ENCODE measurements around the gene SCYGR2. TPM values are rescaled to one million over a fixed set of nuclear protein-coding genes. Genes with fewer than 3 reads are reported as not detected.

The SCYGR2 gene
- polyA plus RNA-seq, 1 of the 3 experiments (the other 2 are of a cell fraction), result not detected

- H3K79me2 ChIP-seq (ENCODE audit: insufficient read depth), result no peaks in the 10 kb centered on the region
- H3K36me3 ChIP-seq (replicated peaks in 1 of 2; ENCODE audit: control insufficient read depth in 1 of 2, insufficient read depth in 2 of 2, low read length in 1 of 2), result no peaks in the 10 kb centered on the region
- H3K9me2 ChIP-seq, result no peaks in the 10 kb centered on the region
- H3K27ac ChIP-seq (ENCODE audit: low read depth in 2 of 2, low read length in 1 of 2), result no peak overlapping the region
- no peaks in the 10 kb centered on the region for H3F3A ChIP-seq (replicated peaks; ENCODE audit: insufficient read depth)
- 83% methylated on average over 10 of the region's 10 CpGs for WGBS (ENCODE audit: low lambda C conversion rate)
- TF ChIP-seq USF1 (IDR thresholded peaks at IDR 0.05; ENCODE audit: borderline replicate concordance, low read depth), result no peak
- H3K9me3 ChIP-seq, result no peaks in the 10 kb centered on the region
- no peak overlapping the region for H3K4me2 ChIP-seq
- H3K4me1 ChIP-seq (ENCODE audit: control insufficient read depth in 1 of 2, insufficient read depth in 2 of 2, low read depth in 1 of 2, low read length in 1 of 2), result peaks cover 0 to 5% of the 10 kb centered on the region in 2 experiments; a peak in 1 of 4 replicates
- ChIA-PET POLR2A (no interaction called here), CTCF (no interaction called here)
- H4K20me1 ChIP-seq (ENCODE audit: insufficient read depth), result no peaks in the 10 kb centered on the region
- no peak for DNase-seq
- H3K27me3 ChIP-seq (ENCODE audit: insufficient read depth), result no peaks in the 10 kb centered on the region
- no peak overlapping the region for H2AFZ ChIP-seq (ENCODE audit: low read depth)
- no peak overlapping the region for H3K9ac ChIP-seq
- no peak overlapping the region for H3K4me3 ChIP-seq (ENCODE audit: low read depth in 2 of 2, low read length in 1 of 2)
Measured at GRCh38 chr2:227626580-227627151, 28.0 kb downstream of the SCYGR2 start.

GRCh38 chr2:227627769-227628168, 29.1 kb downstream of the SCYGR2 start:
- Histone ChIP-seq H3K4me3 (ENCODE audit: low read depth in 2 of 2, low read length in 1 of 2) (no peak overlapping the region), H3K27me3 (ENCODE audit: insufficient read depth) (no peaks in the 10 kb centered on the region), H3F3A (replicated peaks; ENCODE audit: insufficient read depth) (no peaks in the 10 kb centered on the region), H3K9me3 (no peaks in the 10 kb centered on the region), H3K9ac (no peak overlapping the region), H3K4me1 (ENCODE audit: control insufficient read depth in 1 of 2, insufficient read depth in 2 of 2, low read depth in 1 of 2, low read length in 1 of 2) (peaks cover 0 to 5% of the 10 kb centered on the region in 2 experiments; a peak in 1 of 4 replicates), H3K27ac (ENCODE audit: low read depth in 2 of 2, low read length in 1 of 2) (no peak overlapping the region), H3K4me2 (no peak overlapping the region), H2AFZ (ENCODE audit: low read depth) (no peak overlapping the region), H3K9me2 (no peaks in the 10 kb centered on the region), H3K79me2 (ENCODE audit: insufficient read depth) (no peaks in the 10 kb centered on the region), H4K20me1 (ENCODE audit: insufficient read depth) (no peaks in the 10 kb centered on the region), H3K36me3 (replicated peaks in 1 of 2; ENCODE audit: control insufficient read depth in 1 of 2, insufficient read depth in 2 of 2, low read length in 1 of 2) (no peaks in the 10 kb centered on the region)
- WGBS (ENCODE audit: low lambda C conversion rate), result 71% methylated on average over 3 of the region's 3 CpGs
- POLR2A ChIA-PET, result no interaction called here
- no peak for DNase-seq
- CTCF ChIA-PET, result interaction anchor here (1.6 kb wide), 1 partner anchor 11 kb away, joined by 3 read pairs; no protein-coding TSS in a partner anchor
- TF ChIP-seq CHD2 (IDR thresholded peaks at IDR 0.05; ENCODE audit: low read length, partially characterized antibody), result no peak
- TF ChIP-seq RCOR1 (IDR thresholded peaks at IDR 0.05; ENCODE audit: low read length), result no peak
- TF ChIP-seq RAD21 (IDR thresholded peaks at IDR 0.05; ENCODE audit: low read length), result no peak
- no peak for TF ChIP-seq MAX (IDR thresholded peaks at IDR 0.05; ENCODE audit: low read depth)
- TF ChIP-seq NRF1 (IDR thresholded peaks at IDR 0.05; ENCODE audit: low read depth, low read length), result no peak
- TF ChIP-seq EP300 (IDR thresholded peaks at IDR 0.05; ENCODE audit: borderline replicate concordance in 1 of 2, low read depth in 1 of 2, low read length in 1 of 2), result no peak
- no peak for TF ChIP-seq GABPA (IDR thresholded peaks at IDR 0.05; ENCODE audit: low read depth)
- TF ChIP-seq FOXJ3 (CRISPR knock-in tag; IDR thresholded peaks at IDR 0.05), result no peak
- no peak for TF ChIP-seq TAF1 (IDR thresholded peaks at IDR 0.05; ENCODE audit: borderline replicate concordance, low read depth, low read length)
- TF ChIP-seq IRF3 (IDR thresholded peaks at IDR 0.05; ENCODE audit: low read depth, low read length), result no peak
- TF ChIP-seq SIN3A (IDR thresholded peaks at IDR 0.05; ENCODE audit: borderline replicate concordance, low read depth, low read length), result no peak
- TF ChIP-seq PBX3 (IDR thresholded peaks at IDR 0.05), result no peak
- TF ChIP-seq RXRA (IDR thresholded peaks at IDR 0.05; ENCODE audit: borderline replicate concordance, low read depth), result no peak
- no peak for TF ChIP-seq POLR2AphosphoS5 (IDR thresholded peaks at IDR 0.05; ENCODE audit: low read depth, low read length)
- no peak for TF ChIP-seq RFX5 (IDR thresholded peaks at IDR 0.05; ENCODE audit: low read length)
- no peak for TF ChIP-seq USF1 (IDR thresholded peaks at IDR 0.05; ENCODE audit: borderline replicate concordance, low read depth)
- no peak for TF ChIP-seq REST (IDR thresholded peaks at IDR 0.05; ENCODE audit: low read depth, low read length)
